Stimulated activated naive CD8-positive, alpha-beta T cell treated with anti-CD3 and anti-CD28 coated beads, Interleukin-15, amount 100 ng/mL, for 72 hours (primary cell): ENCODE results near the gene HES7.
"Not testable (repeated sequence)": the region's sequence is repeated elsewhere in the genome, so short reads cannot be mapped to it uniquely, and the experiment has no call there.

Experiments used
- ATAC-seq: fragments of 150-1000 bp; cut with Tn5 transposase; 2 replicates; pipeline ENCODE4 v1.10.0; 2021; ENCODE audit warnings: mild to moderate bottlenecking, moderate library complexity
- DNase-seq, 2 donors: peaks; one replicate each; pipeline ENCODE4 v3.0.0; 2021 to 2022
- H3K27ac Mint-ChIP-seq, 2 donors: one replicate each; pipeline ENCODE4 v1.8.0; 2022; ENCODE audit warnings: mild to moderate bottlenecking in 2 of 2, mixed read lengths in 2 of 2, moderate library complexity in 2 of 2
- H3K27me3 Mint-ChIP-seq: one replicate; pipeline ENCODE4 v1.8.0; 2022; ENCODE audit warnings: mixed read lengths
- H3K4me1 Mint-ChIP-seq: one replicate; pipeline ENCODE4 v1.8.0; 2022; ENCODE audit warnings: mild to moderate bottlenecking, mixed read lengths
- H3K4me3 Mint-ChIP-seq, 2 donors: one replicate each; pipeline ENCODE4 v1.8.0; 2022; ENCODE audit warnings: mild to moderate bottlenecking in 2 of 2, mixed read lengths in 2 of 2, moderate library complexity in 1 of 2
- H3K9me3 Mint-ChIP-seq, 2 donors: one replicate each; pipeline ENCODE4 v1.8.0; 2022; ENCODE audit warnings: mixed read lengths in 2 of 2

Gene HES7

DNA sequence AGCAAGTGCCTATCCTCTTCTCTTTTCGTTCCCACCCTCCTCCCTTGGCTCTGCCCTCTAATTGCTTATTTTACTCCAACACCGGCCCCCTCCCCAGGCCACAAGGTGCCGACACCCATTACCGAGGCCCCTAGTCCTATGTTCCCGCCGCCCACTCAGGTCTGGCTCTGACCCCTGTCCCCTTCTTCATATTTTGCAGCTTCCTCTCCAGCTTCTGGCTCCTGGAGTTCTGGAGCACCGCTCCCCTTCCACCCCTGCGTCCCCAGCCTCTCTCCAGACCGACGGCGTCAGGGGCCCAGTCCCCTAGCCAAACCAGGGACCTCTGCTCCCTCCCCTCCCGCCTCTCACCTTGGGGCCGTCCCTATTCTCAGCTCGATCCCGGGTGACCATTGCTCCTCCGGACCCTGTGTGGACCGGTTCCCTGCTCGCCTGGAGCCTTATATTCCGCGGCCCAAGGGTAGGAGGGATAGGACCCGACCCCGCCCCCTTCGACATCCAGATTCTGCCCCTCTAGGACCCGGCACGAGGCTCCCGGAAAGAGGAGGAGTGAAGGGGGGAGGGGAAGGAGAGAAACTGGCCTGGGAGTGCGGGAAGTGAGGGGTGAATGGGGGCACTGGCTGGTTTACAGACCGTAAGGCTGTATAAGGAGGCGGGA is at the start of gene HES7:
Gene HES7 (minus strand): TSS at position 412 of the 655 bp plus-strand sequence. CDS start 22 bp downstream, at position 390.
- ATAC-seq: no peak
- Mint-ChIP-seq H3K27me3 (peaks cover 37% of the 10 kb centered on the region), H3K9me3 (no peaks in the 10 kb centered on the region), H3K4me1 (peaks cover 76% of the 10 kb centered on the region), H3K27ac (peak within 1 kb of the TSS; percentile 85 to 100), H3K4me3 (peak within 1 kb of the TSS; percentile 91)
- DNase-seq: no peak

DNA sequence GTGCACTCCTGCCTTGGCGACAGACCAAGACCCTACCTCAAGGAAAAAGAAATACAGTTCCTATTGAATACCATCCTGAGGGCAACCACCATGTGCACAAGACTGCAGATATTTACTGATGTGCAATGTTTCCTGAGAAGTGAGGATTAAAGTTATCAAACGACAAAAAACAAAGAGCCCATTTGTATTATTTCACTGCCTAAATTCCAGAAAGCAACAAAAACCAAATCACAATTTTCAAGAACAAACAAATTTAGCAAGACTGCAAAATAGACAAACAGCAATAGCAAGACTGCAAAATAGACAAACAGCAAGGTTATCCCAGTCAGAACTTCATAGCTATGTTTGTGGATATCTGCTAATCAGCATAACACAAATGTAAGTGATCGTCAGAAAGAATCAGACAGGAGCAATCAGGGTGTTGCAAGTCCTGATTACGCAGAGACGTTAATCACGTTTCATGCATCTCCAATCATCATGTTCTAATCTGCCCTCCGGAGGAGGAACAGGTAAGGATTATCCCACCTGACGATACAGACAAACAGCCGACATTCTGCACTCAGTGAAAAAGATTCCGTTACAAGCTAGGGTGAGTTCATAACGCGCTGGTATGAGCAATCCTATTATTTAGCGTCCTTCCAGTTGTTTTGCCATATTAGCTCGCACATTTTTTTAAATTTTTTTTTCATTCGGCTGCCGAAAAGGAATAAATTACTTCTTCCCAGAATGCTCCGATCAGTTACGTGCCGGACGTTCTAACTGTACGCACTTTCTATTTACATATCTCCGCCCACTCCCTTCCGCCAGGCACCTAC is 49.4 kb upstream of the HES7 start:
- ATAC-seq (peak; percentile 88), DNase-seq (peak; percentile 85 to 86)
- H3K27ac Mint-ChIP-seq: peak overlapping the region; percentile 100
- H3K4me3 Mint-ChIP-seq: peak overlapping the region; percentile 91 to 95
- no peaks in the 10 kb centered on the region for H3K9me3 Mint-ChIP-seq
- H3K27me3 Mint-ChIP-seq: no peaks in the 10 kb centered on the region
- H3K4me1 Mint-ChIP-seq: peaks cover 56% of the 10 kb centered on the region

DNA sequence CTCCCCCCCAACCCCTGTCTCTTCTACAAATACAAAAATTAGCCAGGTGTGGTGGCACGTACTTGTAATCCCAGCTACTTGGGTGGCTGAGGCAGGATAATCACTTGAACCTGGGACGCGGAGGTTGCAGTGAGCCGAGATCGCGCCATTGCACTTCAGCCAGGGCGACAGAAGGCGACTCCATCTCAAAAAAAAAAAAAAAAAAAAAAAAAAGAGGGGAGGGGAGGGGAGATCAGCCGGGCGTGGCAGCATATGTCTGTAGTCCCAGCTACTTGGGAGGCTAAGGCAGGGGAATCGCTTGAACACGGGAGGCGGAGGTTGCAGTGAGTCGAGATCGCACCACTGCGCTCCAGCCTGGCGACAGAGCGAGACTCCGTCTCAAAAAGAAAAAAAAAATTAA is 46.3 kb upstream of the HES7 start:
- DNase-seq, H3K27ac Mint-ChIP-seq, H3K9me3 Mint-ChIP-seq, H3K27me3 Mint-ChIP-seq, H3K4me3 Mint-ChIP-seq, ATAC-seq: not testable (repeated sequence)
- peaks cover 48% of the 10 kb centered on the region for H3K4me1 Mint-ChIP-seq

DNA sequence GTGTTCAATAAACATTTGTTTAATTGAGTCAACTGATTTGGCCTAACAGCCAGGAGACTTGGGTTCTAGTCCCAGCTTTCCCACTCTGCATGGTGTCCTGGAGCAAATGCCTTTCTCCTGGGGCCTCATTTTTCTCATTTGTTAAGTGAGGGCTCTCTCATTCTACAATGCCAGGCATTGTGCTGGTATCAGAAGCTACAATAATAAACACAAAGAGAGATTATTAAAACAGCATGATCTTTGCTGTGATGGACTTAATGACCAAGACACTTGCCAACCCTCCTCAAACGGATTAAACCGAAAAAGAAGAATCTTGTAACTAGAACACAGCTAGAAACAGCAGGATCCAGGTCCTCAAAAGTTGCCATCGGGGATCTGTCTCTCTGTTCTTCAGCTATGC is 43.6 kb upstream of the HES7 start:
- no peaks in the 10 kb centered on the region for H3K27me3 Mint-ChIP-seq
- DNase-seq: no peak
- no peak overlapping the region for H3K27ac Mint-ChIP-seq
- H3K4me1 Mint-ChIP-seq: peaks cover 52% of the 10 kb centered on the region
- no peaks in the 10 kb centered on the region for H3K9me3 Mint-ChIP-seq
- no peak overlapping the region for H3K4me3 Mint-ChIP-seq
- no peak for ATAC-seq

GRCh38 chr17:8166731-8167130 is 42.8 kb upstream of the HES7 start:
- ATAC-seq (no peak), DNase-seq (no peak)
- no peak overlapping the region for H3K4me3 Mint-ChIP-seq
- H3K27ac Mint-ChIP-seq: peak overlapping the region in 1 of 2 donors; percentile 34
- H3K9me3 Mint-ChIP-seq: no peaks in the 10 kb centered on the region
- H3K27me3 Mint-ChIP-seq: no peaks in the 10 kb centered on the region
- H3K4me1 Mint-ChIP-seq: peaks cover 47% of the 10 kb centered on the region

DNA sequence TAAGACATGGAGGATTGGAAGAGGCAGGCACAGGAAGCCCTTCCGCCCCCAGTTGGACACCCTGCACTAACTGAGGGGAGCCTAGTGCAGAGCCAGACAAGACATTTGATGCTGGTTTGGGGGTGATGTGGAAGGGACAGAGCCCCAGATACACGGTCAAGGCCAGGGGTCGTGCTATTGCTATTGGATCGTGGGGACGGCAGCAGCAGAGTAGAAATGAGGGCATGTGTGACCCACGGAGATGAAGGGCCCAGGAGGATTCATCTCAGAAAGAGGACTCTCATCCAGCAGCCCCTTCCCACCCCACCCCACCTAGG is 40.9 kb upstream of the HES7 start:
- Mint-ChIP-seq H3K9me3 (no peaks in the 10 kb centered on the region), H3K27me3 (no peaks in the 10 kb centered on the region), H3K4me3 (peak overlapping the region; percentile 87 to 96), H3K4me1 (peaks cover 57% of the 10 kb centered on the region), H3K27ac (peak overlapping the region; percentile 94 to 99)
- ATAC-seq (peak; percentile 49), DNase-seq (no peak)

- Mint-ChIP-seq H3K4me3 (peak overlapping the region; percentile 87 to 96), H3K4me1 (peaks cover 62% of the 10 kb centered on the region), H3K27ac (peak overlapping the region; percentile 94 to 99), H3K27me3 (no peaks in the 10 kb centered on the region), H3K9me3 (no peaks in the 10 kb centered on the region)
- ATAC-seq (peak; percentile 80), DNase-seq (peak in 1 of 2 donors; percentile 76)
Observed at GRCh38 chr17:8163978-8164814, 40.3 kb upstream of the HES7 start.

DNA sequence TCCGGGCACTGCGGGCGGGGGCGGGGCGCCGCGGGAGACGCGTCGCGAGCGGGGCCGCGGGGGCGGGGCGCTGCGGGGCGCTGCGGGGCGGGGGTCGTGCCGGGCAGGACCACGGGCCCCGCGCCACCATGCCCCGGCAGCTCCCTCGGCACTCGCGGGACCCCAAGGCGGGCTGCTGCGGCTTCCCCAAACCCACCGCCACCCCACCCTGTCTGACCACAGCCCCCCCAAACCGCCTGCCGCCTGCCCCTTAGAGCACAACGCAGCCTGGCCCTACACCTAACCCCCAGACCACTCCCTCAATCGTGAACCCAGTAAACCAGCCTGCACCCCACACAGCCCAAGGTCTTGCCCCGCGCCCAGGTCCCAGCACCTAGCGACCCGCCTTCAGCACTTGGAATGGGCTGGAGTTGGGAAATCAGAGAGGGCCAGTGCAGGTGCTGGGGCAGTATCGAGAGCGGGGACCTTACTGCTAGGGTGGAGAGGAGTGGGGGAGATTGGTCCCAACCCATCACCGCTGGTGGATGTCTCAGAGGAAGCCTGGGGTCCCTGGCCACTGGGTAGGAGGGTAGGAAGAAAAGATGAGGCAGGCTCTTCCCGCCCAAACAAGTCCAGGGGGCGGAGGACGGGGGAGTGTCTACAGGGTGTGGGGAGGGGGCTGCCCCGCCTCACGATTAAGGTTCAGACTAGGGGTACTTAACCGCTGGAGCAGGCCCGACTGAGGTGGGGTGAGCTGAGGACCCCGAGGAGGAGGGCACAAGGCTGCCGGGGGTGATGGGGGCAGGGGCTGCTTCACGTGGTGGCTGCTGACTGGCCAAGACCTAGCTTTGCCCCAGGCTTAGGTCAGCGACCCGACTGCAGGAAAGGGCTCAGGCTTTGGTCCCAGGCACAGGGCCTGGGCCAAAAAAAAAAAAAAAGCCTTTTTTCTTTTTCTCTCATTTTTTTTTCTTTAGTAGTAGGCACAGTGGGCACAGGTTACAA is 39.4 kb upstream of the HES7 start:
- Mint-ChIP-seq H3K9me3 (no peaks in the 10 kb centered on the region), H3K4me3 (peak overlapping the region; percentile 87 to 96), H3K4me1 (peaks cover 72% of the 10 kb centered on the region), H3K27me3 (no peaks in the 10 kb centered on the region), H3K27ac (peak overlapping the region; percentile 94 to 99)
- peak in 1 of 2 donors; percentile 35 for DNase-seq
- ATAC-seq: peak; percentile 20

DNA sequence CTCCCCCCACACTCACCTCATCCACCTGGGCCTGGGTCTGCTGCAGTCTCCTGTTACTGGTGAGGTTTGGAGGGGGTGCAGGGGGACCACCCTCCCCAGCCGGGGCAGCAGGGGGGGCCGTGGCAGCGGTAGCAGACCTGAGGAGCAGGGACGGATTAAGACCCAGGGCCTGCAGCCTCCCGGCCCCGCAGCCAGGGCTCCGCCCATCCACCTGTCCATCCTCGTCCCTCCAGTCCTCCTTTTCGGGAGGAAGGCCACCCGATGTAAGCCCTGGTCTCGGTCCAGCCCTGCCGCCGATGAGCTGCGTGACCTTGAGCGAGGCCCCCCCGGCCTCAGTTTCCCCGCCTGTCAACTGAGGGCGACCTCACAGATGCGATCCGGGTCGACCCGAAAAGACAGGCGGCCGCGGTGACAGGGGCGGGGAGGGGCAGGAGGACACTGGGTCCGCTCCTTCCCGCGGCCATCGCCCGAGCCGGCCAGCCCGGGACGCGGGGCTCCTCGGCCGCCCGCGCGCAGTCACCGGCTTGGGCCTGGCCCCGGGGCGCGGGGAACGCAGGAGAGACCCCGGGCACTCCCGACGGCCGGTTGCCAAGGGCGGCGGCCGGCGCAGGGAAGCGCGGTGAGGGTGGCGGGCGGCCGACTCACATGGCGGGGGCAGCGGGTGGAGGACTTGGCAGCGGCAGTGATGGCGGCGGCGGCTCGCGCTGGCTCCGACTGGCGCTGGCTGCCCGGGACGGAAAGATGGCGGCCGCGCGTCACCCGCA is 38.5 kb upstream of the HES7 start, which contains the start of gene VAMP2:
Gene VAMP2 (minus strand): TSS at position 716 of the 764 bp plus-strand sequence. CDS start 69 bp downstream, at position 647.
- Mint-ChIP-seq H3K4me3 (peak within 1 kb of the TSS; percentile 87 to 96), H3K4me1 (peaks cover 72% of the 10 kb centered on the region), H3K27me3 (no peaks in the 10 kb centered on the region), H3K27ac (peak within 1 kb of the TSS; percentile 94 to 99), H3K9me3 (no peaks in the 10 kb centered on the region)
- peak; percentile 82 to 83 for DNase-seq
- peak; percentile 61 for ATAC-seq

GRCh38 chr17:8161289-8162232 is 37.7 kb upstream of the HES7 start:
- Mint-ChIP-seq H3K4me1 (peaks cover 68% of the 10 kb centered on the region), H3K27me3 (no peaks in the 10 kb centered on the region), H3K4me3 (peak overlapping the region; percentile 85 to 87), H3K27ac (peak overlapping the region; percentile 49 to 87), H3K9me3 (no peaks in the 10 kb centered on the region)
- DNase-seq (no peak), ATAC-seq (no peak)

DNA sequence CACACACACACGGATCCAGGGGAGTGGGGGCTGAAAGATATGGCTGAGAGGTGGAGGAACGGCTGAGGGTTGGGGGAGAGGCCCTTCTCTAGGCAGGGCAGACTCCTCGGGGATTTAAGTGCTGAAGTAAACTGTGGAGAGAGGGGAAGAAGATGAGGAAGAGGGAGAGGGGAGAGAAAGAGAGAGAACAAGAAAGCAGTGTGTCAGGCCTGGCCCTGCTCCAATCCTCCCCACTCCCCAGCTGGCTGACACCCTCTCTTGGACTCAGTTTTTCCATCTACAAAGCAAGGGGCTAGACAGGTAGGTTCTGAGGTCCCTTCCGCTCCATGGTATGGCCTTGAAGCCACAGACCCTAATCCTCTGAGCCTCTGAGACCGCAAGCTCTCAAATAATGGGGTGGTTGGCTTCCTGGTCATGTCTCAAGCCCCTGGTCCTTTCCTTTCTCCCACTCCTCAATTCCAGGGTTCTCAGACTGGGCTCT is 36.9 kb upstream of the HES7 start:
- ATAC-seq (no peak), DNase-seq (no peak)
- H3K27me3 Mint-ChIP-seq: no peaks in the 10 kb centered on the region
- H3K4me3 Mint-ChIP-seq: peak overlapping the region; percentile 85 to 87
- H3K27ac Mint-ChIP-seq: peak overlapping the region; percentile 49 to 87
- H3K4me1 Mint-ChIP-seq: peaks cover 65% of the 10 kb centered on the region
- no peaks in the 10 kb centered on the region for H3K9me3 Mint-ChIP-seq

GRCh38 chr17:8160224-8160577 is 36.3 kb upstream of the HES7 start:
- H3K9me3 Mint-ChIP-seq: no peaks in the 10 kb centered on the region
- H3K4me3 Mint-ChIP-seq: peak overlapping the region; percentile 85 to 87
- no peak for ATAC-seq
- H3K4me1 Mint-ChIP-seq: peaks cover 62% of the 10 kb centered on the region
- DNase-seq: no peak
- peak overlapping the region in 1 of 2 donors; percentile 88 for H3K27ac Mint-ChIP-seq
- no peaks in the 10 kb centered on the region for H3K27me3 Mint-ChIP-seq
